OCI-LY1 (cell line): ENCODE measurements around the gene ELK3.

Source experiments
- EZH2 ChIP-seq: fragments of 200-600 bp; sonication (generic), shearing (Covaris generic); IDR thresholded peaks from 2 replicates; pipeline ENCODE4 v1.8.0; 2017; ENCODE audit warnings: borderline replicate concordance, mixed run types, mild to moderate bottlenecking, antibody characterized with exemption, low read length, moderate library complexity, mixed read lengths
- TF ChIP-seq, protein P1 (sequence below): fragments of 200-600 bp; sonication (generic), shearing (Covaris generic); IDR thresholded peaks from 2 replicates; pipeline ENCODE4 v1.5.1; 2017; ENCODE audit warnings: mild to moderate bottlenecking, antibody characterized with exemption, low read length, moderate library complexity, mixed read lengths

GRCh38 chr12:96230646-96231045, 36.5 kb downstream of the ELK3 start:
- TF ChIP-seq, protein P1, sequence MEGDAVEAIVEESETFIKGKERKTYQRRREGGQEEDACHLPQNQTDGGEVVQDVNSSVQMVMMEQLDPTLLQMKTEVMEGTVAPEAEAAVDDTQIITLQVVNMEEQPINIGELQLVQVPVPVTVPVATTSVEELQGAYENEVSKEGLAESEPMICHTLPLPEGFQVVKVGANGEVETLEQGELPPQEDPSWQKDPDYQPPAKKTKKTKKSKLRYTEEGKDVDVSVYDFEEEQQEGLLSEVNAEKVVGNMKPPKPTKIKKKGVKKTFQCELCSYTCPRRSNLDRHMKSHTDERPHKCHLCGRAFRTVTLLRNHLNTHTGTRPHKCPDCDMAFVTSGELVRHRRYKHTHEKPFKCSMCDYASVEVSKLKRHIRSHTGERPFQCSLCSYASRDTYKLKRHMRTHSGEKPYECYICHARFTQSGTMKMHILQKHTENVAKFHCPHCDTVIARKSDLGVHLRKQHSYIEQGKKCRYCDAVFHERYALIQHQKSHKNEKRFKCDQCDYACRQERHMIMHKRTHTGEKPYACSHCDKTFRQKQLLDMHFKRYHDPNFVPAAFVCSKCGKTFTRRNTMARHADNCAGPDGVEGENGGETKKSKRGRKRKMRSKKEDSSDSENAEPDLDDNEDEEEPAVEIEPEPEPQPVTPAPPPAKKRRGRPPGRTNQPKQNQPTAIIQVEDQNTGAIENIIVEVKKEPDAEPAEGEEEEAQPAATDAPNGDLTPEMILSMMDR: no peak
- no peak for TF ChIP-seq EZH2
